ENCODE measurements around the gene DLL3. TPM values are rescaled to one million over a fixed set of nuclear protein-coding genes. Genes with fewer than 3 reads are reported as not detected.

DLL3 gene
- total and polyA plus RNA-seq, 9 of the 15 experiments (the other 6 are each of a cell fraction or from before 2014, with no cell fraction given): 0.80 to 6.3 (median 1.2) TPM

GRCh38 chr19:39473443-39473960 is 25.2 kb upstream of the DLL3 start:
- no peak overlapping the region for H3K27ac ChIP-seq (ENCODE audit: extremely low read depth, low read depth, low read length)
- no peaks in the 10 kb centered on the region for H3K9me1 ChIP-seq (ENCODE audit: control insufficient read depth, insufficient read depth, low read length)
- BruUV-seq (replicated peaks): no TSS peak
- intact Hi-C loops (cut with micrococcal nuclease): no loop called here
- no peaks in the 10 kb centered on the region for H3K9me3 ChIP-seq (replicated peaks; ENCODE audit: control insufficient read depth, insufficient read depth, low read depth, low read length)
- CTCF ChIA-PET (ENCODE audit: low intra/inter-chr PET ratio): interaction anchor here (0.6 to 2.0 kb wide), 3 partner anchors 59 to 199 kb away, joined by 3 to 12 read pairs (median 3); partner anchors contain the start of gene EID2B
- WGBS (ENCODE audit: insufficient coverage, low coverage, missing lambda C conversion rate): 88% methylated on average over 11 of the region's 11 CpGs
- H3K79me2 ChIP-seq (ENCODE audit: control insufficient read depth, insufficient read depth, low read length): no peaks in the 10 kb centered on the region
- H2AFZ ChIP-seq (ENCODE audit: low read depth, low read length): no peak overlapping the region
- no peak overlapping the region for H3K9ac ChIP-seq (ENCODE audit: insufficient read depth in 1 of 2, low read depth in 2 of 2, low read length in 2 of 2)
- H3K4me3 ChIP-seq: no peak overlapping the region
- in situ Hi-C loops (cut with MboI): no loop called here
- no peak overlapping the region for H3K4me2 ChIP-seq (ENCODE audit: insufficient read depth, low read length)
- ATAC-seq (no peak), FAIRE-seq (no peak), DNase-seq (ENCODE audit: extremely low read depth in 1 of 4, low spot score in 3 of 4) (no peak)
- POLR2A ChIA-PET: interaction anchor here (1.1 kb wide), 1 partner anchor 20 kb away, joined by 4 read pairs; no protein-coding TSS in a partner anchor
- no peaks in the 10 kb centered on the region; the same call in 1 of the 2 replicates for H4K20me1 ChIP-seq (replicated peaks; ENCODE audit: control insufficient read depth, insufficient read depth, low read length)
- H3K4me1 ChIP-seq (replicated peaks in 1 of 2; ENCODE audit: control insufficient read depth in 2 of 2, insufficient read depth in 2 of 2, low read length in 2 of 2): peaks cover under 1 to 16% of the 10 kb centered on the region in 2 experiments; a peak in 1 of 5 replicates
- H3K27me3 ChIP-seq (ENCODE audit: control insufficient read depth in 2 of 2, insufficient read depth in 2 of 2, low read length in 2 of 2): no peaks in the 10 kb centered on the region
- H3K36me3 ChIP-seq (ENCODE audit: control insufficient read depth, insufficient read depth, low read length): peaks cover 83% of the 10 kb centered on the region
- no peak for TF ChIP-seq THRA (IDR thresholded peaks at IDR 0.05)
- no peak for TF ChIP-seq PHB (CRISPR knock-in tag; IDR thresholded peaks at IDR 0.05)
- TF ChIP-seq ZNF785 (CRISPR knock-in tag; IDR thresholded peaks at IDR 0.05): no peak
- no peak for TF ChIP-seq RBM25 (IDR thresholded peaks at IDR 0.05; ENCODE audit: low read depth, low read length, severe bottlenecking)
- no peak for TF ChIP-seq HNRNPLL (IDR thresholded peaks at IDR 0.05; ENCODE audit: low read depth, low read length, poor library complexity, severe bottlenecking)
- TF ChIP-seq HDAC3 (IDR thresholded peaks at IDR 0.05; ENCODE audit: borderline replicate concordance, partially characterized antibody): no peak
- no peak for TF ChIP-seq RBFOX2 (IDR thresholded peaks at IDR 0.05; ENCODE audit: low read depth, low read length)
- no peak for TF ChIP-seq SAP30 (IDR thresholded peaks at IDR 0.05; ENCODE audit: borderline replicate concordance, insufficient read depth, low read depth, low read length, poor library complexity, severe bottlenecking)
- no peak for TF ChIP-seq PPARD (CRISPR knock-in tag; IDR thresholded peaks at IDR 0.05)
- TF ChIP-seq PHTF2 (CRISPR knock-in tag; IDR thresholded peaks at IDR 0.05): no peak
- no peak for TF ChIP-seq NCOA2 (IDR thresholded peaks at IDR 0.05; ENCODE audit: partially characterized antibody in 2 of 2)

All from K562 (cell line).